Activated B cell treated with CpG ODN at 0.5 μM for 24 hours (primary cell): ENCODE data around the gene C10orf71. TPM values are rescaled to one million over a fixed set of nuclear protein-coding genes. Genes with fewer than 3 reads are reported as not detected.

ENCODE experiments used
- ATAC-seq: fragments of 200-7000 bp; cut with Tn5 transposase; one replicate; pipeline ENCODE4 v1.10.0; 2021; ENCODE audit warnings: low read depth, mild to moderate bottlenecking, moderate library complexity
- CTCF ChIA-PET: fragments of 350-600 bp; sonication (Branson Sonifier 250); formaldehyde crosslinking; loops from one replicate; lab custom pipeline; 2021; ENCODE audit warnings: antibody characterized with exemption; lab: Charles Lee
- POLR2A ChIA-PET: fragments of 350-600 bp; sonication (Branson Sonifier 250); formaldehyde crosslinking; loops from one replicate; lab custom pipeline; 2021; ENCODE audit warnings: antibody characterized with exemption; lab: Charles Lee
- DNase-seq: peaks from one replicate; pipeline ENCODE4 v3.0.0; 2022
- H3K27ac Mint-ChIP-seq: one replicate; pipeline ENCODE4 v1.8.0; 2020; ENCODE audit warnings: mixed read lengths
- H3K27me3 Mint-ChIP-seq: one replicate; pipeline ENCODE4 v1.8.0; 2021; ENCODE audit warnings: mixed read lengths
- H3K36me3 Mint-ChIP-seq: one replicate; pipeline ENCODE4 v1.8.0; 2021; ENCODE audit warnings: low read depth, mixed read lengths
- H3K4me1 Mint-ChIP-seq: one replicate; pipeline ENCODE4 v1.8.0; 2021; ENCODE audit warnings: mixed read lengths
- H3K4me3 Mint-ChIP-seq: one replicate; pipeline ENCODE4 v1.8.0; 2020; ENCODE audit warnings: mild to moderate bottlenecking, mixed read lengths
- H3K9me3 Mint-ChIP-seq: one replicate; pipeline ENCODE4 v1.8.0; 2020; ENCODE audit warnings: mixed read lengths
- CTCF ChIP-seq: fragments of 200-600 bp; IDR thresholded peaks from one replicate; pipeline ENCODE4 v1.8.0; 2022; ENCODE audit warnings: antibody characterized with exemption, mild to moderate bottlenecking
- intact Hi-C: fragments of 100-400 bp; cut with micrococcal nuclease; formaldehyde crosslinking; loops from one replicate; pipeline ENCODE4 v1.15.1; 2024
- total RNA-seq: library from RNA; stranded (reverse); gene quantifications from 2 replicates; pipeline ENCODE4 v1.2.3, GENCODE V29; 2022

The C10orf71 gene
- total RNA-seq, 1 donor from 2014 or later: not detected

GRCh38 chr10:49318755-49319154 is 19.8 kb downstream of the C10orf71 start:
- Mint-ChIP-seq H3K4me3 (no peak overlapping the region), H3K36me3 (no peaks in the 10 kb centered on the region), H3K27ac (no peak overlapping the region), H3K9me3 (no peaks in the 10 kb centered on the region), H3K27me3 (peaks cover 5% of the 10 kb centered on the region), H3K4me1 (no peaks in the 10 kb centered on the region)
- ATAC-seq (no peak), DNase-seq (no peak)
- ChIA-PET POLR2A (no interaction called here), CTCF (no interaction called here)
- intact Hi-C loops: no loop called here
- TF ChIP-seq CTCF: no peak

- Mint-ChIP-seq H3K27ac (no peak overlapping the region), H3K36me3 (no peaks in the 10 kb centered on the region), H3K9me3 (no peaks in the 10 kb centered on the region), H3K4me3 (no peak overlapping the region), H3K4me1 (no peaks in the 10 kb centered on the region), H3K27me3 (peaks cover 6% of the 10 kb centered on the region)
- no peak for TF ChIP-seq CTCF
- DNase-seq (no peak), ATAC-seq (no peak)
- POLR2A ChIA-PET: no interaction called here
- intact Hi-C loops: no loop called here
- CTCF ChIA-PET: no interaction called here
Observed at GRCh38 chr10:49319206-49319605, 20.2 kb downstream of the C10orf71 start.

- peaks cover 6% of the 10 kb centered on the region for H3K27me3 Mint-ChIP-seq
- no peak overlapping the region for H3K27ac Mint-ChIP-seq
- no peak for TF ChIP-seq CTCF
- ATAC-seq (no peak), DNase-seq (no peak)
- ChIA-PET CTCF (no interaction called here), POLR2A (no interaction called here)
- H3K9me3 Mint-ChIP-seq: no peaks in the 10 kb centered on the region
- intact Hi-C loops: no loop called here
- H3K36me3 Mint-ChIP-seq: no peaks in the 10 kb centered on the region
- no peak overlapping the region for H3K4me3 Mint-ChIP-seq
- no peaks in the 10 kb centered on the region for H3K4me1 Mint-ChIP-seq
Observed at GRCh38 chr10:49320191-49320590, 21.2 kb downstream of the C10orf71 start.

GRCh38 chr10:49321021-49321420 is 22.1 kb downstream of the C10orf71 start:
- POLR2A ChIA-PET: no interaction called here

More at GRCh38 chr10:49321021-49321420, 22.1 kb downstream of the C10orf71 start:
- CTCF ChIA-PET: no interaction called here
- no peaks in the 10 kb centered on the region for H3K36me3 Mint-ChIP-seq
- no peak overlapping the region for H3K27ac Mint-ChIP-seq
- intact Hi-C loops: no loop called here
- ATAC-seq (no peak), DNase-seq (no peak)
- H3K4me1 Mint-ChIP-seq: no peaks in the 10 kb centered on the region
- H3K4me3 Mint-ChIP-seq: no peak overlapping the region
- H3K27me3 Mint-ChIP-seq: peaks cover 6% of the 10 kb centered on the region
- no peak for TF ChIP-seq CTCF
- no peaks in the 10 kb centered on the region for H3K9me3 Mint-ChIP-seq
